ENCODE data around the gene OR5B21. TPM values are rescaled to one million over a fixed set of nuclear protein-coding genes. Genes with fewer than 3 reads are reported as not detected.

OR5B21 gene
- not detected for polyA plus RNA-seq
- long read RNA-seq, donor 1 = 0 reads
- long read RNA-seq, donor 2 = 0 reads
- long read RNA-seq, donor 3 = 0 reads
- long read RNA-seq, donor 4 = 0 reads
- long read RNA-seq, donor 5 = 0 reads
- long read RNA-seq, donor 6 = 0 reads
- long read RNA-seq, donor 7 = 0 reads
- long read RNA-seq, donor 8 = 0 reads
- long read RNA-seq, donor 9 = 0 reads
- long read RNA-seq, donor 10 = 0 reads

DNA sequence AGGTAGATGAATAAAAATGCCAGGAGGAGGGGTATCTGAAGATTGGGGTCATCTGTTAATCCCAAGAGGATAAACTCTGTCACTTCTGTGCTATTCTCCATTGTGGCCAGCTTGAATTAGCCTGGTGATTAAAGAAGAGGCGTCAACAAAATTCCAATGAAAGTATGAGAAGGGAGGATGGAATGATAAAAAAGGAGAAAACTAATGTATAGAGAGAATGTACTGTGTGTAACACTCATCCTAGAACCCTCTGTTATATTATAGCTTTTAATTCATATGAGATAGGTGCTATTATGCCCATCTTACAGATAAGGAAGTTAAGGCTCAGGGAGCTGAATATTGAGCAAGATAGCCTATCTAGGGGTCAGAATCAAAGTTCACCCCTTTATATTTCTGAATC, at the start of gene OR5B21:
OR5B21 (minus strand) TSS at position 101 of the 400 bp plus-strand sequence; CDS start at position 101, 0 bp downstream.
- H3K4me3 ChIP-seq (ENCODE audit: low read depth in 1 of 3, low read length in 3 of 3) = no peak within 1 kb of the TSS
- no peaks in the 10 kb centered on the region for H3K4me1 ChIP-seq (ENCODE audit: control insufficient read depth in 3 of 3, insufficient read depth in 2 of 3, low read depth in 1 of 3, low read length in 2 of 3)
- H3K9me3 ChIP-seq (ENCODE audit: control insufficient read depth in 2 of 2, insufficient read depth in 1 of 2, low read depth in 1 of 2, low read length in 1 of 2) = no peaks in the 10 kb centered on the region
- 94 to 100% (median 95%) methylated on average over 1 of the region's 1 CpG for WGBS, 3 donors
- H3K27ac ChIP-seq (ENCODE audit: low read depth in 1 of 3, low read length in 2 of 3) = no peak within 1 kb of the TSS
- FAIRE-seq (no peak), DNase-seq (no peak)
- H3K36me3 ChIP-seq (ENCODE audit: control insufficient read depth in 3 of 3, insufficient read depth in 2 of 3, low read depth in 1 of 3, low read length in 3 of 3) = no peaks in the 10 kb centered on the region
- no peaks in the 10 kb centered on the region for H3K27me3 ChIP-seq (ENCODE audit: control insufficient read depth in 3 of 3, insufficient read depth in 3 of 3, low read length in 3 of 3)

DNA sequence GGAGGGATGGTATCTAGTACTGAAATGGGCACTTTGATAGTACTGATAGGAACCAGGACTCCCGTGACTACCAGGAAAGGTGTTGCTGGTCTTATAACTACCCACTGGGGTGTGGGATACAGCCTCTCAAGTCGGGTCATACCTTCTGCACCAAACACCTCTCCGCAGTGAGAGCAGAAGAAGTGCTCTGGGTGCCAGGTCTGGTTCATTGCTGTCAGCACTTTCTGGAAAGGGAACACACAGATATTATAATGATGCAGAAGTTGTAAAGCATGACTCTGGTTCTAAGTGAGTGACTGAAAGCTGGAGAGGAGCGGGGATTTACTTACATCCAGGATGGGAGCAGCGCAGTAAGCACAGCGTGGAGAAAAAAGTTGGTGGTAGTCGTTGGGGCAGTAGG, 41.7 kb upstream of the OR5B21 start:
- no peak for FAIRE-seq
- Histone ChIP-seq H3K27ac (ENCODE audit: low read depth in 1 of 3, low read length in 2 of 3) (no peak overlapping the region), H3K36me3 (ENCODE audit: control insufficient read depth in 3 of 3, insufficient read depth in 2 of 3, low read depth in 1 of 3, low read length in 3 of 3) (peaks cover 21 to 29% (median 22%) of the 10 kb centered on the region in 3 donors), H3K9me3 (ENCODE audit: control insufficient read depth in 2 of 2, insufficient read depth in 1 of 2, low read depth in 1 of 2, low read length in 1 of 2) (no peaks in the 10 kb centered on the region), H3K4me1 (ENCODE audit: control insufficient read depth in 3 of 3, insufficient read depth in 2 of 3, low read depth in 1 of 3, low read length in 2 of 3) (no peaks in the 10 kb centered on the region), H3K27me3 (ENCODE audit: control insufficient read depth in 3 of 3, insufficient read depth in 3 of 3, low read length in 3 of 3) (no peaks in the 10 kb centered on the region), H3K4me3 (ENCODE audit: low read depth in 1 of 3, low read length in 3 of 3) (no peak overlapping the region)
- no peak for DNase-seq
- WGBS, 3 donors = 95 to 99% (median 97%) methylated on average over 7 of the region's 7 CpGs

DNA sequence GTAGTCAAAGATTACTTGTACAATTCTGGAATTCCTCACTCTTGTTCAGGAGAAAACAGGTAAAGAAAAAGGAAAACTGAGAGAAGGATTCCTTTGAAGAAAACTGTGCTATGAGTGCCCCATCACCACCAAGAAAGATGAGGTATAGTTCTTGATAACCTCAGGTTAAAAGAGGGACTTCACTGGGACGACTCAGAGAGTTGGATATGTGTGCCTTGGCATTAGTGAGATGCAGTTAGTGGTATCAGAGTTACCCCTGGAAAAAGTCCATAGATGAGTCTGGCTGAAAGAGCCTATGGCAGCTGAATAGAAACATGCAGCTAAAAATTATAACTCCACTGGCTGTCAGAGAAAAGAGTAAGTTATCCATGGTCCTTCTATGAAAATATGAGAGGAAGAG, 38.9 kb upstream of the OR5B21 start:
- H3K4me1 ChIP-seq (ENCODE audit: control insufficient read depth in 3 of 3, insufficient read depth in 2 of 3, low read depth in 1 of 3, low read length in 2 of 3) = no peaks in the 10 kb centered on the region
- no peaks in the 10 kb centered on the region for H3K27me3 ChIP-seq (ENCODE audit: control insufficient read depth in 3 of 3, insufficient read depth in 3 of 3, low read length in 3 of 3)
- no peak overlapping the region for H3K4me3 ChIP-seq (ENCODE audit: low read depth in 1 of 3, low read length in 3 of 3)
- H3K36me3 ChIP-seq (ENCODE audit: control insufficient read depth in 3 of 3, insufficient read depth in 2 of 3, low read depth in 1 of 3, low read length in 3 of 3) = peaks cover 13 to 24% (median 15%) of the 10 kb centered on the region in 3 donors
- H3K9me3 ChIP-seq (ENCODE audit: control insufficient read depth in 2 of 2, insufficient read depth in 1 of 2, low read depth in 1 of 2, low read length in 1 of 2) = no peaks in the 10 kb centered on the region
- FAIRE-seq (no peak), DNase-seq (no peak)
- H3K27ac ChIP-seq (ENCODE audit: low read depth in 1 of 3, low read length in 2 of 3) = no peak overlapping the region
- 73 to 83% (median 82%) methylated on average over 1 of the region's 1 CpG for WGBS, 3 donors

DNA sequence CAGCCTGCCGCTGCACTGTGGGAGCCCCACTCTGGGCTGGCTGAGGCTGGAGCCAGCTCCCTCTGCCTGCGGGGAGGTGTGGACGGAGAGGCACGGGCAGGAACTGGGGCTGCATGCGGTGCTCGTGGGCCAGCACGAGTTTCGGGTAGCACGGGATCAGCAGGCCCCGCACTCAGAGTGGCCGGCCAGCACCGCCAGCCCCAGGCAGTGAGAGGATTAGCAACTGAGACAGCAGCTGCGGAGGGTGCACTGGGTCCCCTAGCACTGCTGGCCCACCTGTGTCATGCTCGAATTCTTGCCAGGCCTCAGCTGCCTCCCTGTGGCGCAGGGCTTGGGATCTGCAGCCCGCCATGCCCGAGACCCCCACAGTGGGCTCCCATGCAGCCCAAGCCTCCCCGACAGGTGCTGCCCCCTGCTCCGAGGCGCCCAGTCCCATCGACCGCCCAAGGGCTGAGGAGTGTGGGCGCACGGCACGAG, 24.0 kb upstream of the OR5B21 start:
- H3K4me3 ChIP-seq (ENCODE audit: low read depth in 1 of 3, low read length in 3 of 3) = no peak overlapping the region
- H3K4me1 ChIP-seq (ENCODE audit: control insufficient read depth in 3 of 3, insufficient read depth in 2 of 3, low read depth in 1 of 3, low read length in 2 of 3) = no peaks in the 10 kb centered on the region
- 93 to 97% (median 94%) methylated on average over 25 of the region's 25 CpGs for WGBS, 3 donors
- DNase-seq (no peak), FAIRE-seq (no peak)
- H3K9me3 ChIP-seq (ENCODE audit: control insufficient read depth in 2 of 2, insufficient read depth in 1 of 2, low read depth in 1 of 2, low read length in 1 of 2) = peaks cover 0 to 3% of the 10 kb centered on the region in 2 donors
- H3K36me3 ChIP-seq (ENCODE audit: control insufficient read depth in 3 of 3, insufficient read depth in 2 of 3, low read depth in 1 of 3, low read length in 3 of 3) = peaks cover 6 to 24% (median 9%) of the 10 kb centered on the region in 3 donors
- H3K27me3 ChIP-seq (ENCODE audit: control insufficient read depth in 3 of 3, insufficient read depth in 3 of 3, low read length in 3 of 3) = no peaks in the 10 kb centered on the region
- no peak overlapping the region for H3K27ac ChIP-seq (ENCODE audit: low read depth in 1 of 3, low read length in 2 of 3)

DNA sequence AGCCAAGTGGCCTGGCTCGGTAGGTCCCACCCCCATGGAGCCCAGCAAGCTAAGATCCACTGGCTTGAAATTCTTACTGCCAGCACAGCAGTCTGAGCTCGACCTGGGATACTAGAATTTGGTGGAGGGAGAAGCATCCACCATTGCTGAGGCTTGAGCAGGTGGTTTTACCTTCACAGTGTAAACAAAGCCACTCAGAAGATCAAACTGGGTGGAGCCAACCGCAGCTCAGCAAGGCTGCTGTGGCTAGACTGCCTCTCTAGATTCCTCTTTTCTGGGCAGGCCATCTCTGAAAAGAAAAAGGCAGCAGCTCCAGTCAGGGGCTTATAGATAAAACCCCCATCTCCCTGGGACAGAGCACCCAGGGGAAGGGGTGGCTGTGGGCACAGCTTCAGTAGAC, 22.3 kb upstream of the OR5B21 start:
- Histone ChIP-seq H3K27ac (ENCODE audit: low read depth in 1 of 3, low read length in 2 of 3) (no peak overlapping the region), H3K36me3 (ENCODE audit: control insufficient read depth in 3 of 3, insufficient read depth in 2 of 3, low read depth in 1 of 3, low read length in 3 of 3) (peaks cover 6 to 24% (median 9%) of the 10 kb centered on the region in 3 donors), H3K4me3 (ENCODE audit: low read depth in 1 of 3, low read length in 3 of 3) (no peak overlapping the region), H3K9me3 (ENCODE audit: control insufficient read depth in 2 of 2, insufficient read depth in 1 of 2, low read depth in 1 of 2, low read length in 1 of 2) (peaks cover 0 to 3% of the 10 kb centered on the region in 2 donors), H3K4me1 (ENCODE audit: control insufficient read depth in 3 of 3, insufficient read depth in 2 of 3, low read depth in 1 of 3, low read length in 2 of 3) (no peaks in the 10 kb centered on the region), H3K27me3 (ENCODE audit: control insufficient read depth in 3 of 3, insufficient read depth in 3 of 3, low read length in 3 of 3) (no peaks in the 10 kb centered on the region)
- 68 to 81% (median 76%) methylated on average over 3 of the region's 3 CpGs for WGBS, 3 donors
- DNase-seq = no peak
- no peak for FAIRE-seq

DNA sequence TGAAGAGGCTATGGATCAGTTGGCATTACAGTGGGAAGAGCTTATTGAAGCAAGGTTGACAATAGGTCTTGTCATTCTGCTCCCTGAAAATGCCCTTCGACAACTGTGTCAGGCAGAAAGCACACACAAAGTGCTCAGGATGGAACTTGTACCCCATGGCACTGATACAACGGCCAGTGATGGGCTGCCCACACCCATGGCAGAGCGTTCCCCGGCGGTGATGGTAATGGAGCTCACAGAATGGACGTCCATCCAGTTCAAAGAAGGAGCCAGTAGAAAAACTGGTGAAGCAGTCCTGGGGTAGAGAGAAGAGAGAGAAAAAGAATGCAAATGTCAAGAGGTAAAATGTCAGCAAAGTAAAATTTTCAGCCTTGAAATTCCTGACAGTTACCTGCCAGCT, 19.5 kb upstream of the OR5B21 start:
- no peak for DNase-seq
- Histone ChIP-seq H3K9me3 (ENCODE audit: control insufficient read depth in 2 of 2, insufficient read depth in 1 of 2, low read depth in 1 of 2, low read length in 1 of 2) (peaks cover 0 to 3% of the 10 kb centered on the region in 2 donors), H3K4me1 (ENCODE audit: control insufficient read depth in 3 of 3, insufficient read depth in 2 of 3, low read depth in 1 of 3, low read length in 2 of 3) (no peaks in the 10 kb centered on the region), H3K27me3 (ENCODE audit: control insufficient read depth in 3 of 3, insufficient read depth in 3 of 3, low read length in 3 of 3) (no peaks in the 10 kb centered on the region), H3K36me3 (ENCODE audit: control insufficient read depth in 3 of 3, insufficient read depth in 2 of 3, low read depth in 1 of 3, low read length in 3 of 3) (peaks cover 6 to 20% (median 9%) of the 10 kb centered on the region in 3 donors), H3K4me3 (ENCODE audit: low read depth in 1 of 3, low read length in 3 of 3) (no peak overlapping the region), H3K27ac (ENCODE audit: low read depth in 1 of 3, low read length in 2 of 3) (no peak overlapping the region)
- no peak for FAIRE-seq
- WGBS, 3 donors = 93 to 94% (median 93%) methylated on average over 6 of the region's 6 CpGs

DNA sequence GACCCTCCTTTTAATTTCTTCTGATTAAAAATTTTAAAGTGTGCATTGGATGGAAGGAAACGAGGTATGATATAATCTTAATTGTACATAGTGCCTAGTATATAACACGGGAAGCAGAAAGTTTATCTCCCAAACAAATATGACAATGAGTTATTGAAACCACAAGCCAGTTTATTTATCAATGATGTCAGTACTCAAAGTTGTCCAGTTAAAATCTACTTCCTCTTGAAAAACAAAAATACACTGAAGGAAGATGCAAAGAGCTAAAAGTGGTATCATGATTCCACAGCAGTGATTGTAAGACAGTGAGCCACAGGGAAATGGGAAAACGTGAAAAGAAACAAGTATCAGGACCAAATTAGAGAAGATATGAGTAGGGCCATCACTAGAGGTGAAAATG, 18.8 kb upstream of the OR5B21 start:
- H3K27me3 ChIP-seq (ENCODE audit: control insufficient read depth in 3 of 3, insufficient read depth in 3 of 3, low read length in 3 of 3) = no peaks in the 10 kb centered on the region
- no peak overlapping the region for H3K4me3 ChIP-seq (ENCODE audit: low read depth in 1 of 3, low read length in 3 of 3)
- no peak overlapping the region for H3K27ac ChIP-seq (ENCODE audit: low read depth in 1 of 3, low read length in 2 of 3)
- no peaks in the 10 kb centered on the region for H3K9me3 ChIP-seq (ENCODE audit: control insufficient read depth in 2 of 2, insufficient read depth in 1 of 2, low read depth in 1 of 2, low read length in 1 of 2)
- no peaks in the 10 kb centered on the region for H3K4me1 ChIP-seq (ENCODE audit: control insufficient read depth in 3 of 3, insufficient read depth in 2 of 3, low read depth in 1 of 3, low read length in 2 of 3)
- FAIRE-seq (no peak), DNase-seq (no peak)
- peaks cover 6 to 17% (median 7%) of the 10 kb centered on the region in 3 donors for H3K36me3 ChIP-seq (ENCODE audit: control insufficient read depth in 3 of 3, insufficient read depth in 2 of 3, low read depth in 1 of 3, low read length in 3 of 3)
- WGBS, 3 donors = 56 to 61% (median 58%) methylated on average over 3 of the region's 3 CpGs

DNA sequence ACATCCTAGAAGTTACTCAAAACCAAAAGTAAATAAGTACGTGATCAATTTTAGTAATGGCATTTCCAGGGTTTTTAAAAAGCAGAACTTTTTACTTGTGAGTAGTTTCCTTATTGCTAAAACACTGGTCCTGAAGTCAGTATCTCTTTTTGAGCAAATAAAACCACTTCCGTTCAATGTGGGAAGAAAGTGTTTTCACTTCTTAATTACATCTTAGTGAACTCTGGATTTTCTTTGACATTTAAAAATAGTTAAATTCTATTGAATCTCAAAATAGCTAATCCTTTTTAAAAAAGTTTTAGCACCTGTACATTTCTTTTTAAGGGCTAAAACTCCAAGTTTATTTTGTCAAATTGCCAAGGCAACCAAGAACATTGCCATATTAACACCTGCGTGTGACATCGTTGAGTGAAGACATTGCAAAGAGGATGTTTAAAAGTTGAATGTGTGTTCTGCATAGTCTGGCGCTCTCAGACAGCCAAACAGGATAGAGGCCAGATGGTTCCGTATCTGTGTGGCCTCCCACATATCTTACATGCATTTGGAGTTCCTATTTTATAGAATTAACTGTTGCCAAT, 17.2 kb upstream of the OR5B21 start:
- DNase-seq (peak; percentile 6 to 37), FAIRE-seq (peak; percentile 55)
- Histone ChIP-seq H3K27ac (ENCODE audit: low read depth in 1 of 3, low read length in 2 of 3) (no peak overlapping the region), H3K27me3 (ENCODE audit: control insufficient read depth in 3 of 3, insufficient read depth in 3 of 3, low read length in 3 of 3) (no peaks in the 10 kb centered on the region), H3K4me1 (ENCODE audit: control insufficient read depth in 3 of 3, insufficient read depth in 2 of 3, low read depth in 1 of 3, low read length in 2 of 3) (no peaks in the 10 kb centered on the region), H3K36me3 (ENCODE audit: control insufficient read depth in 3 of 3, insufficient read depth in 2 of 3, low read depth in 1 of 3, low read length in 3 of 3) (peaks cover 6 to 10% (median 7%) of the 10 kb centered on the region in 3 donors), H3K9me3 (ENCODE audit: control insufficient read depth in 2 of 2, insufficient read depth in 1 of 2, low read depth in 1 of 2, low read length in 1 of 2) (no peaks in the 10 kb centered on the region), H3K4me3 (ENCODE audit: low read depth in 1 of 3, low read length in 3 of 3) (no peak overlapping the region)
- 29 to 34% (median 31%) methylated on average over 6 of the region's 6 CpGs for WGBS, 3 donors

All from small intestine (tissue), 16 donors.